ENCODE measurements around the gene MINDY4B.

DNA sequence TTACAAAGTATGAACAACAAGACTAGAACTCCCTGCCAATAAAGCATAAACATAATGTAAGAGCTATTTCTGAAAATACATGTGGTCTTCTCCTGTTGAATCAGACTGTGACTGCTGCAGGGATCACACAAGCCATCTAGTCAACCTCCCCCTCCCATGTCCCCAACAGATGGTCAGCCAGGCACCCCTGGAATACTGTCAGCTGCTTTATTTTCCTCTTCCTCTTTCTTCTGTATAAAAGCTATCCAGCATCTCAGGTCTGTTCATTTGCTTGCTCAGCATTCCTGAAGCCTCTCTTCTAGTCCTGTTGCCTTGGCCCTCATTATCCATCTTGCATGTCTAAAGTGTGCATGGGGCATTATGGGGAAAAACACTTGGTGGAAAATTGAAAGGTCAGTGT lies 6.5 kb upstream of the MINDY4B start:
- no peak for TF ChIP-seq POLR2AphosphoS5 (IDR thresholded peaks at IDR 0.05; ENCODE audit: low read depth, low read length)
- TF ChIP-seq SPI1 (IDR thresholded peaks at IDR 0.05; ENCODE audit: low read depth, low read length), result no peak
- TF ChIP-seq POLR2A (IDR thresholded peaks at IDR 0.05; ENCODE audit: low read depth, low read length), result no peak
- TF ChIP-seq TAF1 (IDR thresholded peaks at IDR 0.05; ENCODE audit: low read depth, low read length), result no peak
- TF ChIP-seq PAX5 (IDR thresholded peaks at IDR 0.05; ENCODE audit: insufficient read depth, low read length, severe bottlenecking), result no peak
- TF ChIP-seq POU2F2 (IDR thresholded peaks at IDR 0.05; ENCODE audit: low read depth, low read length), result no peak

Measured in GM12891 (cell line).